SU-DHL-6 (cell line): ENCODE results near the gene ZNF319.

Experiments
- EZH2phosphoT487 ChIP-seq: fragments of 200-600 bp; sonication (generic), shearing (Covaris generic); conservative IDR thresholded peaks from 2 replicates; pipeline ENCODE4 v1.6.1; 2018; ENCODE audit warnings: mild to moderate bottlenecking, antibody characterized with exemption, low read length, moderate library complexity, mixed read lengths
- TF ChIP-seq, protein P1 (sequence below): fragments of 200-600 bp; sonication (generic); IDR thresholded peaks from one replicate; pipeline ENCODE4 v1.5.1; 2017; ENCODE audit warnings: antibody characterized with exemption, mild to moderate bottlenecking, low read length, moderate library complexity; ENCODE audit not compliant: insufficient read depth, poor library complexity, severe bottlenecking

DNA sequence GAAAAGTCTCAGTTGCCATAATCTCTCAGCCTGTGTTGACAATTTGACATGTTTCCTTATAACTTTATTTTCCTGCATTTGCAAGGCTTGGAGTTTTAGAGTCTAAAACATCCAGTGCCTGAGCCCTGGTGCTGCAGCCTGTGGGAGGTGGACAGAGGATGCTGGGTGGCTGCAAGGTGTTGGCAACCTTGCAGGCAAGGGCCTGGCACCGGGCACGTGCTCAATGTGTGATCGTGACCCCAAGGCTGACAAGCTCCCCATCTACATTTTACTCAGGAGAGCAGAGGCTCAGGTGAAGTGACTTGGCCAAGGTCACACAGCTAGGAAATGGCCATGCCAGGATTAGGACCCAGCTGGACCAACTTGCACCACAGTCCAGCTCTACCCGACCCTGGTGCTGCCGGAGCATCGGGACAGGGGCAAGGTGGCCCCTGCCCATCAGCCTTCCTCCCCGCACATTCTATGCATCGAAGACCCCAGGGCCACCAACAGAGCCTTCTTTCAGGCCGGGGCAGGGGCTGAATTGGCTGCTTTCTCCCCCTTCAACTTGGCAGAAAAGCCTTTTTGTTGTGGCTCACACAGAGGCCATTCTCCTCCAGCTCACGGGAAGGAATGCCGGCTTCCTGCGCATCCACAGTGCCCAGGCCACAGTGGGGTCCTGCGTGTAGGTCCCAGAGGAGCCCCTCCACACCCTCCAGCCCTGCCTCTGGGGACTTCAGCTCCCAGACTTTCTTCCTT is 48.2 kb upstream of the ZNF319 start:
- TF ChIP-seq, protein P1, sequence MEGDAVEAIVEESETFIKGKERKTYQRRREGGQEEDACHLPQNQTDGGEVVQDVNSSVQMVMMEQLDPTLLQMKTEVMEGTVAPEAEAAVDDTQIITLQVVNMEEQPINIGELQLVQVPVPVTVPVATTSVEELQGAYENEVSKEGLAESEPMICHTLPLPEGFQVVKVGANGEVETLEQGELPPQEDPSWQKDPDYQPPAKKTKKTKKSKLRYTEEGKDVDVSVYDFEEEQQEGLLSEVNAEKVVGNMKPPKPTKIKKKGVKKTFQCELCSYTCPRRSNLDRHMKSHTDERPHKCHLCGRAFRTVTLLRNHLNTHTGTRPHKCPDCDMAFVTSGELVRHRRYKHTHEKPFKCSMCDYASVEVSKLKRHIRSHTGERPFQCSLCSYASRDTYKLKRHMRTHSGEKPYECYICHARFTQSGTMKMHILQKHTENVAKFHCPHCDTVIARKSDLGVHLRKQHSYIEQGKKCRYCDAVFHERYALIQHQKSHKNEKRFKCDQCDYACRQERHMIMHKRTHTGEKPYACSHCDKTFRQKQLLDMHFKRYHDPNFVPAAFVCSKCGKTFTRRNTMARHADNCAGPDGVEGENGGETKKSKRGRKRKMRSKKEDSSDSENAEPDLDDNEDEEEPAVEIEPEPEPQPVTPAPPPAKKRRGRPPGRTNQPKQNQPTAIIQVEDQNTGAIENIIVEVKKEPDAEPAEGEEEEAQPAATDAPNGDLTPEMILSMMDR = no peak
- no peak for TF ChIP-seq EZH2phosphoT487
